ENCODE results near the gene M1AP. TPM values are rescaled to one million over a fixed set of nuclear protein-coding genes. Genes with fewer than 3 reads are reported as not detected.

Gene M1AP
- total RNA-seq, 1 experiment from 2014 or later, result not detected

GRCh38 chr2:74606927-74607326 lies 41.2 kb downstream of the M1AP start:
- in situ Hi-C loops (cut with HindIII; ENCODE audit: low pct_unique_long_range_greater_than_20kb, low sequenced_read_pairs), result no loop called here
- no TSS peak for BruUV-seq (replicated peaks)

GRCh38 chr2:74603282-74604000 lies 44.7 kb downstream of the M1AP start:
- Histone ChIP-seq H3K27me3 (ENCODE audit: control insufficient read depth, insufficient read depth, low read length) (peaks cover 24% of the 10 kb centered on the region), H3K36me3 (ENCODE audit: control insufficient read depth, insufficient read depth, low read length) (no peaks in the 10 kb centered on the region), H3K9me3 (ENCODE audit: control insufficient read depth, insufficient read depth, low read depth, low read length) (no peaks in the 10 kb centered on the region), H3K4me1 (ENCODE audit: control insufficient read depth, insufficient read depth, low read length) (no peaks in the 10 kb centered on the region), H3K4me3 (ENCODE audit: low read depth in 2 of 2, low read length in 2 of 2) (no peak overlapping the region), H3K27ac (ENCODE audit: low read length) (no peak overlapping the region)
- in situ Hi-C loops (cut with HindIII; ENCODE audit: low pct_unique_long_range_greater_than_20kb, low sequenced_read_pairs), result no loop called here
- ATAC-seq (no peak), DNase-seq (ENCODE audit: low read depth, low spot score) (no peak)
- CTCF ChIA-PET, result interaction anchor here (1.0 kb wide), 1 partner anchor 16 kb away, joined by 3 read pairs; no protein-coding TSS in a partner anchor
- intact Hi-C loops (cut with micrococcal nuclease; ENCODE audit: unreplicated experiment), result no loop called here
- POLR2A ChIA-PET, result no interaction called here
- no peak for TF ChIP-seq CTCF (IDR thresholded peaks at IDR 0.05)
- no peak for TF ChIP-seq POLR2AphosphoS5 (IDR thresholded peaks at IDR 0.05; ENCODE audit: low read depth, low read length)
- BruUV-seq (replicated peaks), result no TSS peak

More at GRCh38 chr2:74606927-74607326, 41.2 kb downstream of the M1AP start:
- H3K9me3 ChIP-seq (ENCODE audit: control insufficient read depth, insufficient read depth, low read depth, low read length), result no peaks in the 10 kb centered on the region
- H3K27ac ChIP-seq (ENCODE audit: low read length), result no peak overlapping the region
- intact Hi-C loops (cut with micrococcal nuclease; ENCODE audit: unreplicated experiment), result no loop called here
- CTCF ChIA-PET, result no interaction called here
- ATAC-seq (no peak), DNase-seq (ENCODE audit: low read depth, low spot score) (no peak)
- H3K4me1 ChIP-seq (ENCODE audit: control insufficient read depth, insufficient read depth, low read length), result no peaks in the 10 kb centered on the region
- no peaks in the 10 kb centered on the region for H3K36me3 ChIP-seq (ENCODE audit: control insufficient read depth, insufficient read depth, low read length)
- POLR2A ChIA-PET, result no interaction called here
- TF ChIP-seq CTCF (IDR thresholded peaks at IDR 0.05) (no peak), TCF7L2 (IDR thresholded peaks at IDR 0.05; ENCODE audit: low read depth, low read length) (no peak), SIN3A (IDR thresholded peaks at IDR 0.05; ENCODE audit: borderline replicate concordance, insufficient read depth, low read depth, low read length) (no peak), POLR2AphosphoS5 (IDR thresholded peaks at IDR 0.05; ENCODE audit: low read depth, low read length) (no peak), REST (IDR thresholded peaks at IDR 0.05; ENCODE audit: insufficient read depth in 1 of 2, low read depth in 2 of 2, low read length in 1 of 2) (no peak)
- H3K4me3 ChIP-seq (ENCODE audit: low read depth in 2 of 2, low read length in 2 of 2), result no peak overlapping the region
- peaks cover 12% of the 10 kb centered on the region; the same call in 1 of the 2 replicates for H3K27me3 ChIP-seq (ENCODE audit: control insufficient read depth, insufficient read depth, low read length)

Measured in Panc1 (cell line).